Occipital lobe (tissue), 1 donor: Measurements from ENCODE around the gene SKAP2. TPM values are rescaled to one million over a fixed set of nuclear protein-coding genes. Genes with fewer than 3 reads are reported as not detected.

ENCODE experiments used
- total RNA-seq: library from RNA; depleted of rRNA; stranded (reverse); fragments of >200 nt; gene quantifications from one replicate; pipeline ENCODE4 v1.2.3, GENCODE V29; 2014

SKAP2 gene
- total RNA-seq, 1 donor from 2014 or later, result 1.2 TPM

Other genes starting within 250 kb of the SKAP2 start
- gene HOXA1, start 231.4 kb upstream of the SKAP2 start, total RNA-seq, result not detected
- not detected for gene HOXA2, start 238.1 kb upstream of the SKAP2 start, total RNA-seq